Astrocyte (in vitro differentiated cells and primary cell): ENCODE data around the gene SEC24A. TPM values are rescaled to one million over a fixed set of nuclear protein-coding genes. Genes with fewer than 3 reads are reported as not detected.
A peak's percentile ranks its signal among the peaks of the same experiment; 100 is the strongest.

Experiments
- DNase-seq: peaks from one replicate; pipeline ENCODE4 v3.0.0-alpha.2; 2010; ENCODE audit warnings: low read depth
- FAIRE-seq: peaks from 2 replicates; lab custom pipeline; 2011; peaks lifted over from hg19 to GRCh38; lab: Jason Lieb, UNC
- H2AFZ ChIP-seq: 2 replicates; pipeline ENCODE4 v1.6.0; 2012; ENCODE audit warnings: low read depth, low read length, inconsistent platforms
- H3K27ac ChIP-seq: 2 replicates; pipeline ENCODE4 v1.5.1; 2011; ENCODE audit warnings: low read depth, low read length, inconsistent platforms
- H3K27me3 ChIP-seq: 2 replicates; pipeline ENCODE4 v1.6.0; 2011; ENCODE audit warnings: low read length, inconsistent platforms; ENCODE audit not compliant: insufficient read depth
- H3K36me3 ChIP-seq: 2 replicates; pipeline ENCODE4 v1.5.1; 2011; ENCODE audit warnings: low read length, inconsistent platforms; ENCODE audit not compliant: insufficient read depth
- H3K4me1 ChIP-seq: 2 replicates; pipeline ENCODE4 v1.5.1; 2011; ENCODE audit warnings: low read length, inconsistent platforms; ENCODE audit not compliant: insufficient read depth
- H3K4me2 ChIP-seq: 2 replicates; pipeline ENCODE4 v1.6.0; 2012; ENCODE audit warnings: low read length, inconsistent platforms
- H3K4me3 ChIP-seq: 2 replicates; pipeline ENCODE4 v1.5.1; 2011; ENCODE audit warnings: low read depth, mild to moderate bottlenecking, low read length, inconsistent platforms; ENCODE audit not compliant: insufficient read depth
- H3K79me2 ChIP-seq: 2 replicates; pipeline ENCODE4 v1.6.0; 2012; ENCODE audit warnings: mild to moderate bottlenecking, low read length, inconsistent platforms; ENCODE audit not compliant: insufficient read depth
- H3K9ac ChIP-seq: 2 replicates; pipeline ENCODE4 v1.6.0; 2012; ENCODE audit warnings: mild to moderate bottlenecking, low read length, inconsistent platforms
- H3K9me3 ChIP-seq: 2 replicates; pipeline ENCODE4 v1.5.1; 2012; ENCODE audit warnings: low read depth, mild to moderate bottlenecking, low read length, inconsistent platforms; ENCODE audit not compliant: insufficient read depth
- H4K20me1 ChIP-seq: 2 replicates; pipeline ENCODE4 v1.6.0; 2012; ENCODE audit warnings: low read length, inconsistent platforms; ENCODE audit not compliant: insufficient read depth
- H3K27ac Mint-ChIP-seq: one replicate; pipeline ENCODE4 v1.8.0; 2021; ENCODE audit warnings: mild to moderate bottlenecking, mixed read lengths; ENCODE audit not compliant: unreplicated experiment
- H3K27me3 Mint-ChIP-seq: one replicate; pipeline ENCODE4 v1.8.0; 2021; ENCODE audit warnings: low read depth, mixed read lengths; ENCODE audit not compliant: unreplicated experiment
- H3K36me3 Mint-ChIP-seq: one replicate; pipeline ENCODE4 v1.8.0; 2021; ENCODE audit warnings: low read depth, mixed read lengths; ENCODE audit not compliant: unreplicated experiment
- H3K4me1 Mint-ChIP-seq: one replicate; pipeline ENCODE4 v1.8.0; 2021; ENCODE audit warnings: low read depth, mixed read lengths; ENCODE audit not compliant: unreplicated experiment
- H3K4me3 Mint-ChIP-seq: one replicate; pipeline ENCODE4 v1.8.0; 2021; ENCODE audit warnings: mild to moderate bottlenecking, moderate library complexity, mixed read lengths; ENCODE audit not compliant: unreplicated experiment
- H3K9me3 Mint-ChIP-seq: one replicate; pipeline ENCODE4 v1.8.0; 2021; ENCODE audit warnings: mild to moderate bottlenecking, mixed read lengths; ENCODE audit not compliant: unreplicated experiment
- EZH2 ChIP-seq: IDR thresholded peaks from 2 replicates; pipeline ENCODE4 v1.6.1; 2012; ENCODE audit warnings: mild to moderate bottlenecking, low read length, inconsistent platforms; ENCODE audit not compliant: insufficient read depth
- total RNA-seq: library from RNA; stranded (reverse); gene quantifications from 2 replicates; pipeline ENCODE4 v1.2.1, GENCODE V29; 2021
- TF ChIP-seq, protein P1 (sequence below): IDR thresholded peaks from 2 replicates; pipeline ENCODE4 v1.5.1; 2011; ENCODE audit warnings: low read depth, mild to moderate bottlenecking, inconsistent platforms, low read length, moderate library complexity; ENCODE audit not compliant: insufficient read depth

The SEC24A gene
- total RNA-seq, 1 donor from 2014 or later = 51.9 TPM

DNA sequence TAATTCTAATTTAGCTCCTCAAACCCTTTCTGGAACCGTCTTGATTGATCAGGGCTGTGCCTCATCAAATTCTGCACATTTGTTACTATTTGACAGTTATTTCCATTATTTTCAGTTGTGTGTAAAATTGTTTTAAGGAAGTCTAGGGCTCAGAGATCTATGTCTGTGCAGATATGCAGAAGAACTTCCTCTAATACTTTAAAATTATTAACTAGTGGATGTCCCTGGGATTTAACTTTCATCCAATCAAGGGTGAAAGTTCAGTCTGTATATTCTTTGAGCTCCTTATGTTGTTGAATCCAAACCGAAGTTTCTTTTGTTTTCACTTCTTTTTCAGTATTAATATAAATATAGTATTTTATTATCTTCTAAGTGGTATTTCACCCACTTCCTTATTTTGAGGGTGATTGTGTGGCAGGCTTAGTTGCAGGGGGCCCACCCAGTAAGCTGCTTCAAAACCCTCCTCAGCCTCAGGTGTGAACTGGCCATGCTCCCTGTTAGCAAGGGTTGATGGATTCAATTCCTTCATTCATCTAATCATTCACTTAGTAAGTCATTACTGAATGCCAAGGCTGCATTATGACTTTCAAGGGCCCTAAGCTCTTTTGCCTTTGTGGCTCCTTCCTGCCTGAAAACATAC lies 87.7 kb downstream of the SEC24A start:
- no peak overlapping the region for H3K9ac ChIP-seq
- H3K9me3 ChIP-seq = no peaks in the 10 kb centered on the region
- no peak overlapping the region for H3K27ac Mint-ChIP-seq
- TF ChIP-seq, protein P1, sequence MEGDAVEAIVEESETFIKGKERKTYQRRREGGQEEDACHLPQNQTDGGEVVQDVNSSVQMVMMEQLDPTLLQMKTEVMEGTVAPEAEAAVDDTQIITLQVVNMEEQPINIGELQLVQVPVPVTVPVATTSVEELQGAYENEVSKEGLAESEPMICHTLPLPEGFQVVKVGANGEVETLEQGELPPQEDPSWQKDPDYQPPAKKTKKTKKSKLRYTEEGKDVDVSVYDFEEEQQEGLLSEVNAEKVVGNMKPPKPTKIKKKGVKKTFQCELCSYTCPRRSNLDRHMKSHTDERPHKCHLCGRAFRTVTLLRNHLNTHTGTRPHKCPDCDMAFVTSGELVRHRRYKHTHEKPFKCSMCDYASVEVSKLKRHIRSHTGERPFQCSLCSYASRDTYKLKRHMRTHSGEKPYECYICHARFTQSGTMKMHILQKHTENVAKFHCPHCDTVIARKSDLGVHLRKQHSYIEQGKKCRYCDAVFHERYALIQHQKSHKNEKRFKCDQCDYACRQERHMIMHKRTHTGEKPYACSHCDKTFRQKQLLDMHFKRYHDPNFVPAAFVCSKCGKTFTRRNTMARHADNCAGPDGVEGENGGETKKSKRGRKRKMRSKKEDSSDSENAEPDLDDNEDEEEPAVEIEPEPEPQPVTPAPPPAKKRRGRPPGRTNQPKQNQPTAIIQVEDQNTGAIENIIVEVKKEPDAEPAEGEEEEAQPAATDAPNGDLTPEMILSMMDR = no peak
- TF ChIP-seq EZH2 = no peak
- H3K36me3 Mint-ChIP-seq = no peaks in the 10 kb centered on the region
- no peaks in the 10 kb centered on the region for H3K27me3 ChIP-seq
- H3K4me1 Mint-ChIP-seq = peaks cover 7% of the 10 kb centered on the region
- no peak overlapping the region for H3K4me3 Mint-ChIP-seq
- H3K9me3 Mint-ChIP-seq = no peaks in the 10 kb centered on the region
- H2AFZ ChIP-seq = no peak overlapping the region
- peaks cover 29% of the 10 kb centered on the region for H3K79me2 ChIP-seq
- H3K4me1 ChIP-seq = peaks cover 16% of the 10 kb centered on the region
- H3K27ac ChIP-seq = no peak overlapping the region
- DNase-seq (no peak), FAIRE-seq (no peak)
- H3K27me3 Mint-ChIP-seq = no peaks in the 10 kb centered on the region
- H3K4me2 ChIP-seq = no peak overlapping the region
- H4K20me1 ChIP-seq = peaks cover 19% of the 10 kb centered on the region
- no peak overlapping the region for H3K4me3 ChIP-seq
- H3K36me3 ChIP-seq = peaks cover 3% of the 10 kb centered on the region

DNA sequence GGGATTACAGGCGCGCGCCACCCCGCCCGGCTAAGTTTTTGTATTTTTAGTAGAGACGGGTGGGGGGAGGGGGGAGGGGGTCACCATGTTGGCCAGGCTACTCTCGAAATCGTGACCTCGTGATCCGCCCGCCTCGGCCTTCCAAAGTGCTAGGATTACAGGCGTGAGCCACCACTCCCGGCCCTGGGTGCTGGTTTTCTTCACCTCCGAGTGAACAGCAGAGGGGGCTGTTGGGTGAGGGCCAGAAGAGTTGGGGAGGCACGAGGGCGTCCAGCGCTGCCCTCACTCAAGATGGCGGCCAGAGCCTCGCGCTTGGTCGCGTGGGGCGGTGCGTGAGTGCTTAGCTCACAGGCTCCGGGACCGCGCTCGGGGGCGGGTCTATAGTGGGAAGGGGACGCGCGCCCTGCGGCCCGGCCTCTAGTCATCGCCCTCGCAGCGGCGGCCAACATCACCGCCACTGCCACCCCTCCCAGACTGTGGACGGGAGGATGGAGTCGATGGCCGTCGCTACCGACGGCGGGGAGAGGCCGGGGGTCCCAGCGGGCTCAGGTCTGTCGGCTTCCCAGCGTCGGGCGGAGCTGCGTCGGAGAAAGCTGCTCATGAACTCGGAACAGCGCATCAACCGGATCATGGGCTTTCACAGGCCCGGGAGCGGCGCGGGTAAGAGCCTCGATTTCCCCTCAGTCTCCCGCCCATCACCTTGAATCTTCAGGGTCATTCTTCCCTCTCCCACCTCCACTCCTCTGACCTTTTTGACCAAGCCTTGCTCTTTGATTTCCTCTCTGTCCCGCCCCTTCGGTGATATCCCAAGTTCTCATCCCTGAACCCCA lies 89.8 kb downstream of the SEC24A start, which contains the start of gene CAMLG:
Gene CAMLG (plus strand): TSS at position 416 of the 830 bp plus-strand sequence. CDS start 73 bp downstream, at position 489.
- peak within 1 kb of the TSS; percentile 80 for H3K27ac ChIP-seq
- H3K79me2 ChIP-seq = peaks cover 47% of the 10 kb centered on the region
- peaks cover 10% of the 10 kb centered on the region for H3K36me3 ChIP-seq
- no peak for FAIRE-seq
- no peak for TF ChIP-seq EZH2
- TF ChIP-seq, protein P1 = peak; percentile 33
- no peaks in the 10 kb centered on the region for H3K27me3 ChIP-seq
- Mint-ChIP-seq H3K9me3 (no peaks in the 10 kb centered on the region), H3K27me3 (no peaks in the 10 kb centered on the region), H3K27ac (peak within 1 kb of the TSS; percentile 97), H3K36me3 (peaks cover 4% of the 10 kb centered on the region), H3K4me3 (peak within 1 kb of the TSS; percentile 99), H3K4me1 (peaks cover 7% of the 10 kb centered on the region)
- peaks cover 16% of the 10 kb centered on the region for H3K4me1 ChIP-seq
- peak; percentile 92 for DNase-seq
- H3K4me2 ChIP-seq = peak within 1 kb of the TSS; percentile 100
- H3K4me3 ChIP-seq = peak within 1 kb of the TSS; percentile 83
- H2AFZ ChIP-seq = peak within 1 kb of the TSS; percentile 98
- peak within 1 kb of the TSS; percentile 95 for H3K9ac ChIP-seq
- H3K9me3 ChIP-seq = no peaks in the 10 kb centered on the region
- H4K20me1 ChIP-seq = peaks cover 20% of the 10 kb centered on the region
